Measurements from ENCODE around the gene MAP3K6.
"Not testable (repeated sequence)": the region's sequence is repeated elsewhere in the genome, so short reads cannot be mapped to it uniquely, and the experiment has no call there.

The MAP3K6 gene

DNA sequence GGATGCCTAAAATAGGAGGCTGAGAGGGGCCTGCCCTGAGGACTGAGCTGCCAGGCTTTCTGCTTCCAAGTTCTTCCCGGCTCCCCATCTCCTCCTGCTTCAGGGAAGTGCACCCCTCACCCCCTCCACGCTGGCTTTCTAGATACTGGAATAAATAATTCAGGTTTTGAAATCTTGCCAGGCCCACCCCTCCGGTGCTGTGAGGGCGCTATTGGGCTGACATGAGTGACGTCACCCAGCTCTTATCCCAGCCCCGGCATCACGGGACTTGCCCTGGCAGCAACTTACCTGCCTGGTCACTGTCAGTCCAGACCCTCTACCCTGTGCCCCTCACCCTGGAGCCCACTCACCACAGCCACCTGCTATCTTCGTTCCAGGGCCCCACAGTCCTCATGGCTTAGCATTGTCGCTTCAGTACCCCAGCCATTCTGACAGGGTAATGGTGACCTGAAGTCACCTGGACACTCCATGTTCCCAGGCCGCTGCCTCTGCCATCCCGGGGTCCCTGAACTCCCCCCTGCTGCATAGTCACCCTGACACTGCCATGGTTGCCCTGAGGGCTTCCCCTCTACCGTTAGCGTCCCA is 24.8 kb upstream of the MAP3K6 start:
- TF ChIP-seq EZH2phosphoT487 (IDR thresholded peaks at IDR 0.05; ENCODE audit: low read length), result no peak
- TF ChIP-seq, protein P1, sequence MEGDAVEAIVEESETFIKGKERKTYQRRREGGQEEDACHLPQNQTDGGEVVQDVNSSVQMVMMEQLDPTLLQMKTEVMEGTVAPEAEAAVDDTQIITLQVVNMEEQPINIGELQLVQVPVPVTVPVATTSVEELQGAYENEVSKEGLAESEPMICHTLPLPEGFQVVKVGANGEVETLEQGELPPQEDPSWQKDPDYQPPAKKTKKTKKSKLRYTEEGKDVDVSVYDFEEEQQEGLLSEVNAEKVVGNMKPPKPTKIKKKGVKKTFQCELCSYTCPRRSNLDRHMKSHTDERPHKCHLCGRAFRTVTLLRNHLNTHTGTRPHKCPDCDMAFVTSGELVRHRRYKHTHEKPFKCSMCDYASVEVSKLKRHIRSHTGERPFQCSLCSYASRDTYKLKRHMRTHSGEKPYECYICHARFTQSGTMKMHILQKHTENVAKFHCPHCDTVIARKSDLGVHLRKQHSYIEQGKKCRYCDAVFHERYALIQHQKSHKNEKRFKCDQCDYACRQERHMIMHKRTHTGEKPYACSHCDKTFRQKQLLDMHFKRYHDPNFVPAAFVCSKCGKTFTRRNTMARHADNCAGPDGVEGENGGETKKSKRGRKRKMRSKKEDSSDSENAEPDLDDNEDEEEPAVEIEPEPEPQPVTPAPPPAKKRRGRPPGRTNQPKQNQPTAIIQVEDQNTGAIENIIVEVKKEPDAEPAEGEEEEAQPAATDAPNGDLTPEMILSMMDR (IDR thresholded peaks at IDR 0.05; ENCODE audit: low read length), result no peak
- no peak for TF ChIP-seq EZH2 (optimal IDR thresholded peaks at IDR 0.05; ENCODE audit: low read depth, low read length)
- H3K4me2 ChIP-seq (ENCODE audit: low read depth, low read length), result peak overlapping the region; percentile 90
- peak overlapping the region; percentile 33 for H2AFZ ChIP-seq (ENCODE audit: low read length)
- peak overlapping the region; percentile 23; the same call in 1 of the 2 replicates for H3K9ac ChIP-seq (ENCODE audit: low read length)
- H3K9me2 ChIP-seq (replicated peaks; ENCODE audit: insufficient read depth, low read length), result no peaks in the 10 kb centered on the region
- peaks cover 21% of the 10 kb centered on the region; the same call in 1 of the 2 replicates for H3K27me3 ChIP-seq (replicated peaks; ENCODE audit: insufficient read depth, low read length)
- H4K20me1 ChIP-seq (ENCODE audit: insufficient read depth, low read length), result no peaks in the 10 kb centered on the region
- no peak for DNase-seq
- no peaks in the 10 kb centered on the region for H3F3A ChIP-seq (ENCODE audit: insufficient read depth, low read length)
- no peak overlapping the region for H3K27ac ChIP-seq (ENCODE audit: low read length)
- peaks cover 7% of the 10 kb centered on the region for H3K4me1 ChIP-seq (ENCODE audit: low read length)
- peak overlapping the region; percentile 70 for H3K4me3 ChIP-seq (ENCODE audit: low read length)
- H3K36me3 ChIP-seq (replicated peaks; ENCODE audit: insufficient read depth, low read length), result no peaks in the 10 kb centered on the region
- H3K9me3 ChIP-seq (replicated peaks; ENCODE audit: insufficient read depth, low read length), result no peaks in the 10 kb centered on the region
- H3K79me2 ChIP-seq (ENCODE audit: low read length), result no peaks in the 10 kb centered on the region

- Histone ChIP-seq H3K9me2 (replicated peaks; ENCODE audit: insufficient read depth, low read length) (no peaks in the 10 kb centered on the region), H3K9ac (ENCODE audit: low read length) (no peak overlapping the region), H4K20me1 (ENCODE audit: insufficient read depth, low read length) (no peaks in the 10 kb centered on the region), H3K27me3 (replicated peaks; ENCODE audit: insufficient read depth, low read length) (peaks cover 21% of the 10 kb centered on the region; the same call in 1 of the 2 replicates), H3K36me3 (replicated peaks; ENCODE audit: insufficient read depth, low read length) (no peaks in the 10 kb centered on the region), H3K27ac (ENCODE audit: low read length) (no peak overlapping the region), H3K9me3 (replicated peaks; ENCODE audit: insufficient read depth, low read length) (no peaks in the 10 kb centered on the region), H3K79me2 (ENCODE audit: low read length) (no peaks in the 10 kb centered on the region), H3K4me2 (ENCODE audit: low read depth, low read length) (no peak overlapping the region), H2AFZ (ENCODE audit: low read length) (no peak overlapping the region), H3K4me3 (ENCODE audit: low read length) (no peak overlapping the region), H3F3A (ENCODE audit: insufficient read depth, low read length) (no peaks in the 10 kb centered on the region), H3K4me1 (ENCODE audit: low read length) (peaks cover 7% of the 10 kb centered on the region)
- TF ChIP-seq, protein P1 (IDR thresholded peaks at IDR 0.05; ENCODE audit: low read length), result peak; percentile 90
- no peak for TF ChIP-seq EZH2 (optimal IDR thresholded peaks at IDR 0.05; ENCODE audit: low read depth, low read length)
- TF ChIP-seq EZH2phosphoT487 (IDR thresholded peaks at IDR 0.05; ENCODE audit: low read length), result no peak
- peak; percentile 66 for DNase-seq
These were observed 21.7 kb upstream of the MAP3K6 start for GRCh38 chr1:27388337-27389005.

GRCh38 chr1:27384797-27385196 is 18.0 kb upstream of the MAP3K6 start:
- not testable (repeated sequence) for H3K4me2 ChIP-seq (ENCODE audit: low read depth, low read length); H3K79me2 ChIP-seq (ENCODE audit: low read length); H3K4me3 ChIP-seq (ENCODE audit: low read length); H3K4me1 ChIP-seq (ENCODE audit: low read length); H3K9me2 ChIP-seq (replicated peaks; ENCODE audit: insufficient read depth, low read length); H3F3A ChIP-seq (ENCODE audit: insufficient read depth, low read length); H2AFZ ChIP-seq (ENCODE audit: low read length); H4K20me1 ChIP-seq (ENCODE audit: insufficient read depth, low read length); DNase-seq; H3K9me3 ChIP-seq (replicated peaks; ENCODE audit: insufficient read depth, low read length); H3K36me3 ChIP-seq (replicated peaks; ENCODE audit: insufficient read depth, low read length); H3K9ac ChIP-seq (ENCODE audit: low read length); H3K27ac ChIP-seq (ENCODE audit: low read length)
- H3K27me3 ChIP-seq (replicated peaks; ENCODE audit: insufficient read depth, low read length), result peaks cover 12% of the 10 kb centered on the region; the same call in 1 of the 2 replicates

- no peak for DNase-seq
- H3K27ac ChIP-seq (ENCODE audit: low read length), result no peak overlapping the region
- H3K27me3 ChIP-seq (replicated peaks; ENCODE audit: insufficient read depth, low read length), result 0 out of 2 replicates have a peak, but pooled peaks cover 7% of the 10 kb centered on the region
- TF ChIP-seq EZH2 (optimal IDR thresholded peaks at IDR 0.05; ENCODE audit: low read depth, low read length), result no peak
- TF ChIP-seq, protein P1 (IDR thresholded peaks at IDR 0.05; ENCODE audit: low read length), result no peak
- no peak for TF ChIP-seq EZH2phosphoT487 (IDR thresholded peaks at IDR 0.05; ENCODE audit: low read length)
- H3K9me2 ChIP-seq (replicated peaks; ENCODE audit: insufficient read depth, low read length), result no peaks in the 10 kb centered on the region
- no peaks in the 10 kb centered on the region for H3K9me3 ChIP-seq (replicated peaks; ENCODE audit: insufficient read depth, low read length)
- H3K79me2 ChIP-seq (ENCODE audit: low read length), result no peaks in the 10 kb centered on the region
- no peaks in the 10 kb centered on the region for H3K36me3 ChIP-seq (replicated peaks; ENCODE audit: insufficient read depth, low read length)
- H3K4me2 ChIP-seq (ENCODE audit: low read depth, low read length), result no peak overlapping the region
- H3K9ac ChIP-seq (ENCODE audit: low read length), result no peak overlapping the region
- no peak overlapping the region for H3K4me3 ChIP-seq (ENCODE audit: low read length)
- no peaks in the 10 kb centered on the region for H3F3A ChIP-seq (ENCODE audit: insufficient read depth, low read length)
- no peaks in the 10 kb centered on the region for H3K4me1 ChIP-seq (ENCODE audit: low read length)
- H2AFZ ChIP-seq (ENCODE audit: low read length), result no peak overlapping the region
- no peaks in the 10 kb centered on the region for H4K20me1 ChIP-seq (ENCODE audit: insufficient read depth, low read length)
These were observed 16.9 kb upstream of the MAP3K6 start for GRCh38 chr1:27383661-27384060.

All from MM.1S (cell line).